GM21619 (cell line): Measurements from ENCODE around the gene AUTS2.

ENCODE experiments used
- ATAC-seq: cut with Tn5 transposase; IDR thresholded peaks from one replicate; pipeline ENCODE4 v1.9.1; 2021; ENCODE audit not compliant: unreplicated experiment

Gene AUTS2

GRCh38 chr7:70212281-70212680 is 614.0 kb downstream of the AUTS2 start:
- no peak for ATAC-seq

- ATAC-seq = no peak
Measured at GRCh38 chr7:70214071-70214470, 615.8 kb downstream of the AUTS2 start.

GRCh38 chr7:70215491-70215890 is 617.2 kb downstream of the AUTS2 start:
- no peak for ATAC-seq

- ATAC-seq = no peak
Measured at GRCh38 chr7:70217571-70217970, 619.3 kb downstream of the AUTS2 start.

GRCh38 chr7:70218006-70218405 is 619.7 kb downstream of the AUTS2 start:
- no peak for ATAC-seq

GRCh38 chr7:70219061-70219460 is 620.8 kb downstream of the AUTS2 start:
- no peak for ATAC-seq

GRCh38 chr7:70229242-70229641 is 631.0 kb downstream of the AUTS2 start:
- ATAC-seq = no peak

- ATAC-seq = no peak
Measured at GRCh38 chr7:70230761-70231160, 632.5 kb downstream of the AUTS2 start.

- ATAC-seq = no peak
Measured at GRCh38 chr7:70233776-70234175, 635.5 kb downstream of the AUTS2 start.

GRCh38 chr7:70237256-70237655 is 639.0 kb downstream of the AUTS2 start:
- ATAC-seq = no peak

- peak; percentile 100 for ATAC-seq
Measured at GRCh38 chr7:70237831-70238575, 639.7 kb downstream of the AUTS2 start.

GRCh38 chr7:70239918-70240317 is 641.6 kb downstream of the AUTS2 start:
- ATAC-seq = no peak

- ATAC-seq = no peak
Measured at GRCh38 chr7:70240873-70241272, 642.6 kb downstream of the AUTS2 start.

- ATAC-seq = no peak
Measured at GRCh38 chr7:70241536-70242175, 643.4 kb downstream of the AUTS2 start.

GRCh38 chr7:70242826-70243225 is 644.6 kb downstream of the AUTS2 start:
- no peak for ATAC-seq

- no peak for ATAC-seq
Measured at GRCh38 chr7:70243443-70243842, 645.2 kb downstream of the AUTS2 start.

- no peak for ATAC-seq
Measured at GRCh38 chr7:70257921-70258320, 659.6 kb downstream of the AUTS2 start.

GRCh38 chr7:70259502-70259901 is 661.2 kb downstream of the AUTS2 start:
- ATAC-seq = no peak

- ATAC-seq = no peak
Measured at GRCh38 chr7:70263471-70264255, 665.4 kb downstream of the AUTS2 start.

- ATAC-seq = no peak
Measured at GRCh38 chr7:70266186-70266585, 667.9 kb downstream of the AUTS2 start.

GRCh38 chr7:70267381-70268120 is 669.3 kb downstream of the AUTS2 start:
- ATAC-seq = no peak
